ENCODE results near the gene ADGRA3.
"Not testable (repeated sequence)": the region's sequence is repeated elsewhere in the genome, so short reads cannot be mapped to it uniquely, and the experiment has no call there.

ADGRA3 gene

GRCh38 chr4:22430626-22431025, 85.2 kb downstream of the ADGRA3 start:
- ATAC-seq: no peak

GRCh38 chr4:22428441-22428840, 87.4 kb downstream of the ADGRA3 start:
- ATAC-seq: no peak

GRCh38 chr4:22427675-22428074, 88.2 kb downstream of the ADGRA3 start:
- ATAC-seq: no peak

- ATAC-seq: no peak
These were observed 95.6 kb downstream of the ADGRA3 start for GRCh38 chr4:22420291-22420690.

- ATAC-seq: peak in 1 of 2 donors; percentile 72
These were observed 98.5 kb downstream of the ADGRA3 start for GRCh38 chr4:22417408-22417807.

- no peak for ATAC-seq
These were observed 99.5 kb downstream of the ADGRA3 start for GRCh38 chr4:22416403-22416802.

GRCh38 chr4:22414833-22415232, 101.0 kb downstream of the ADGRA3 start:
- ATAC-seq: no peak

GRCh38 chr4:22413471-22413870, 102.4 kb downstream of the ADGRA3 start:
- no peak for ATAC-seq

- ATAC-seq: no peak
These were observed 103.9 kb downstream of the ADGRA3 start for GRCh38 chr4:22412013-22412412.

GRCh38 chr4:22410645-22411247, 105.1 kb downstream of the ADGRA3 start:
- no peak for ATAC-seq

- ATAC-seq: no peak
These were observed 107.4 kb downstream of the ADGRA3 start for GRCh38 chr4:22408474-22408873.

- ATAC-seq: no peak
These were observed 108.5 kb downstream of the ADGRA3 start for GRCh38 chr4:22407361-22407760.

- no peak for ATAC-seq
These were observed 117.2 kb downstream of the ADGRA3 start for GRCh38 chr4:22398671-22399070.

GRCh38 chr4:22391551-22391950, 124.3 kb downstream of the ADGRA3 start:
- ATAC-seq: no peak

- ATAC-seq: no peak
These were observed 126.5 kb downstream of the ADGRA3 start for GRCh38 chr4:22389240-22389870.

- no peak for ATAC-seq
These were observed 130.3 kb downstream of the ADGRA3 start for GRCh38 chr4:22385611-22386011.

GRCh38 chr4:22384154-22384553, 131.7 kb downstream of the ADGRA3 start:
- no peak for ATAC-seq

- not testable (repeated sequence) for ATAC-seq
These were observed 133.7 kb downstream of the ADGRA3 start for GRCh38 chr4:22382216-22382615.

GRCh38 chr4:22372986-22373385, 142.9 kb downstream of the ADGRA3 start:
- no peak for ATAC-seq

GRCh38 chr4:22369901-22370562, 145.8 kb downstream of the ADGRA3 start:
- no peak for ATAC-seq

- ATAC-seq: no peak
These were observed 152.1 kb downstream of the ADGRA3 start for GRCh38 chr4:22363787-22364186.

- no peak for ATAC-seq
These were observed 152.8 kb downstream of the ADGRA3 start for GRCh38 chr4:22363036-22363435.

- ATAC-seq: no peak
These were observed 158.8 kb downstream of the ADGRA3 start for GRCh38 chr4:22356987-22357596.

GRCh38 chr4:22348410-22348809, 167.5 kb downstream of the ADGRA3 start:
- ATAC-seq: no peak

Data from activated CD4-positive, CD25-positive, alpha-beta regulatory T cell treated with anti-CD3 and anti-CD28 coated beads, Interleukin-2, amount 50 U/mL, for 24 hours (primary cell).